Measurements from ENCODE around the gene RNF182. TPM values are rescaled to one million over a fixed set of nuclear protein-coding genes. Genes with fewer than 3 reads are reported as not detected.
"Not testable (repeated sequence)": the region's sequence is repeated elsewhere in the genome, so short reads cannot be mapped to it uniquely, and the experiment has no call there.

RNF182 gene
- total RNA-seq, 1 donor from 2014 or later: 2.8 TPM

- H3K27ac Mint-ChIP-seq: no peak overlapping the region
- no peak for TF ChIP-seq CTCF (conservative IDR thresholded peaks at IDR 0.05)
- H3K4me1 Mint-ChIP-seq (ENCODE audit: unreplicated experiment): peaks cover 9% of the 10 kb centered on the region
Measured at GRCh38 chr6:14015964-14016363, 91.2 kb downstream of the RNF182 start.

GRCh38 chr6:14016432-14016831, 91.7 kb downstream of the RNF182 start:
- H3K4me3 Mint-ChIP-seq: no peak overlapping the region

More at GRCh38 chr6:14015964-14016363, 91.2 kb downstream of the RNF182 start:
- DNase-seq (ENCODE audit: extremely low spot score, unreplicated experiment): no peak
- H3K27me3 Mint-ChIP-seq: peaks cover 37% of the 10 kb centered on the region
- no peaks in the 10 kb centered on the region for H3K9me3 Mint-ChIP-seq
- no peak overlapping the region for H3K4me3 Mint-ChIP-seq
- no peaks in the 10 kb centered on the region for H3K36me3 Mint-ChIP-seq

GRCh38 chr6:14016935-14017625, 92.3 kb downstream of the RNF182 start:
- peaks cover 33% of the 10 kb centered on the region for H3K27me3 Mint-ChIP-seq
- no peaks in the 10 kb centered on the region for H3K36me3 Mint-ChIP-seq
- peak overlapping the region; percentile 47 for H3K4me3 Mint-ChIP-seq
- H3K4me1 Mint-ChIP-seq (ENCODE audit: unreplicated experiment): peaks cover 9% of the 10 kb centered on the region
- no peak overlapping the region for H3K27ac Mint-ChIP-seq
- TF ChIP-seq CTCF (conservative IDR thresholded peaks at IDR 0.05): no peak
- no peak for DNase-seq (ENCODE audit: extremely low spot score, unreplicated experiment)
- no peaks in the 10 kb centered on the region for H3K9me3 Mint-ChIP-seq

More at GRCh38 chr6:14016432-14016831, 91.7 kb downstream of the RNF182 start:
- DNase-seq (ENCODE audit: extremely low spot score, unreplicated experiment): no peak
- Mint-ChIP-seq H3K4me1 (ENCODE audit: unreplicated experiment) (peaks cover 9% of the 10 kb centered on the region), H3K36me3 (no peaks in the 10 kb centered on the region), H3K27ac (no peak overlapping the region), H3K27me3 (peaks cover 37% of the 10 kb centered on the region), H3K9me3 (no peaks in the 10 kb centered on the region)
- no peak for TF ChIP-seq CTCF (conservative IDR thresholded peaks at IDR 0.05)

GRCh38 chr6:14017626-14018475, 93.1 kb downstream of the RNF182 start:
- H3K27me3 Mint-ChIP-seq: peaks cover 37% of the 10 kb centered on the region

GRCh38 chr6:14018559-14018958, 93.8 kb downstream of the RNF182 start:
- H3K4me3 Mint-ChIP-seq: peak overlapping the region; percentile 41

More at GRCh38 chr6:14017626-14018475, 93.1 kb downstream of the RNF182 start:
- Mint-ChIP-seq H3K27ac (no peak overlapping the region), H3K4me3 (peak overlapping the region; percentile 47), H3K4me1 (ENCODE audit: unreplicated experiment) (peaks cover 9% of the 10 kb centered on the region), H3K36me3 (no peaks in the 10 kb centered on the region), H3K9me3 (no peaks in the 10 kb centered on the region)
- DNase-seq (ENCODE audit: extremely low spot score, unreplicated experiment): no peak
- no peak for TF ChIP-seq CTCF (conservative IDR thresholded peaks at IDR 0.05)

GRCh38 chr6:14020551-14020950, 95.8 kb downstream of the RNF182 start:
- Mint-ChIP-seq H3K4me3 (no peak overlapping the region), H3K27ac (no peak overlapping the region), H3K9me3 (no peaks in the 10 kb centered on the region), H3K36me3 (no peaks in the 10 kb centered on the region), H3K27me3 (peaks cover 39% of the 10 kb centered on the region), H3K4me1 (ENCODE audit: unreplicated experiment) (peaks cover 9% of the 10 kb centered on the region)
- TF ChIP-seq CTCF (conservative IDR thresholded peaks at IDR 0.05): no peak
- no peak for DNase-seq (ENCODE audit: extremely low spot score, unreplicated experiment)

More at GRCh38 chr6:14018559-14018958, 93.8 kb downstream of the RNF182 start:
- not testable (repeated sequence) for H3K36me3 Mint-ChIP-seq; DNase-seq (ENCODE audit: extremely low spot score, unreplicated experiment); H3K4me1 Mint-ChIP-seq (ENCODE audit: unreplicated experiment); H3K27ac Mint-ChIP-seq; H3K9me3 Mint-ChIP-seq
- H3K27me3 Mint-ChIP-seq: peaks cover 39% of the 10 kb centered on the region

Data from type B pancreatic cell (in vitro differentiated cells).